ENCODE data around the gene DEDD2. TPM values are rescaled to one million over a fixed set of nuclear protein-coding genes. Genes with fewer than 3 reads are reported as not detected.

Gene DEDD2
- total RNA-seq, 1 donor from 2014 or later: 19.9 TPM

- no peak overlapping the region for H3K4me3 Mint-ChIP-seq (ENCODE audit: unreplicated experiment)
- no peaks in the 10 kb centered on the region for H3K4me1 Mint-ChIP-seq (ENCODE audit: low read depth)
- no peak for DNase-seq (ENCODE audit: low spot score)
- no peaks in the 10 kb centered on the region for H3K27me3 Mint-ChIP-seq (ENCODE audit: low read depth)
- H3K9me3 Mint-ChIP-seq (ENCODE audit: low read depth): no peaks in the 10 kb centered on the region
- H3K27ac Mint-ChIP-seq (ENCODE audit: unreplicated experiment): peak overlapping the region; percentile 61
- peaks cover 40% of the 10 kb centered on the region for H3K36me3 Mint-ChIP-seq (ENCODE audit: low read depth)
- TF ChIP-seq, protein P1, sequence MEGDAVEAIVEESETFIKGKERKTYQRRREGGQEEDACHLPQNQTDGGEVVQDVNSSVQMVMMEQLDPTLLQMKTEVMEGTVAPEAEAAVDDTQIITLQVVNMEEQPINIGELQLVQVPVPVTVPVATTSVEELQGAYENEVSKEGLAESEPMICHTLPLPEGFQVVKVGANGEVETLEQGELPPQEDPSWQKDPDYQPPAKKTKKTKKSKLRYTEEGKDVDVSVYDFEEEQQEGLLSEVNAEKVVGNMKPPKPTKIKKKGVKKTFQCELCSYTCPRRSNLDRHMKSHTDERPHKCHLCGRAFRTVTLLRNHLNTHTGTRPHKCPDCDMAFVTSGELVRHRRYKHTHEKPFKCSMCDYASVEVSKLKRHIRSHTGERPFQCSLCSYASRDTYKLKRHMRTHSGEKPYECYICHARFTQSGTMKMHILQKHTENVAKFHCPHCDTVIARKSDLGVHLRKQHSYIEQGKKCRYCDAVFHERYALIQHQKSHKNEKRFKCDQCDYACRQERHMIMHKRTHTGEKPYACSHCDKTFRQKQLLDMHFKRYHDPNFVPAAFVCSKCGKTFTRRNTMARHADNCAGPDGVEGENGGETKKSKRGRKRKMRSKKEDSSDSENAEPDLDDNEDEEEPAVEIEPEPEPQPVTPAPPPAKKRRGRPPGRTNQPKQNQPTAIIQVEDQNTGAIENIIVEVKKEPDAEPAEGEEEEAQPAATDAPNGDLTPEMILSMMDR (IDR thresholded peaks at IDR 0.05): no peak
These were observed 17.3 kb downstream of the DEDD2 start for GRCh38 chr19:42200116-42200715.

DNA sequence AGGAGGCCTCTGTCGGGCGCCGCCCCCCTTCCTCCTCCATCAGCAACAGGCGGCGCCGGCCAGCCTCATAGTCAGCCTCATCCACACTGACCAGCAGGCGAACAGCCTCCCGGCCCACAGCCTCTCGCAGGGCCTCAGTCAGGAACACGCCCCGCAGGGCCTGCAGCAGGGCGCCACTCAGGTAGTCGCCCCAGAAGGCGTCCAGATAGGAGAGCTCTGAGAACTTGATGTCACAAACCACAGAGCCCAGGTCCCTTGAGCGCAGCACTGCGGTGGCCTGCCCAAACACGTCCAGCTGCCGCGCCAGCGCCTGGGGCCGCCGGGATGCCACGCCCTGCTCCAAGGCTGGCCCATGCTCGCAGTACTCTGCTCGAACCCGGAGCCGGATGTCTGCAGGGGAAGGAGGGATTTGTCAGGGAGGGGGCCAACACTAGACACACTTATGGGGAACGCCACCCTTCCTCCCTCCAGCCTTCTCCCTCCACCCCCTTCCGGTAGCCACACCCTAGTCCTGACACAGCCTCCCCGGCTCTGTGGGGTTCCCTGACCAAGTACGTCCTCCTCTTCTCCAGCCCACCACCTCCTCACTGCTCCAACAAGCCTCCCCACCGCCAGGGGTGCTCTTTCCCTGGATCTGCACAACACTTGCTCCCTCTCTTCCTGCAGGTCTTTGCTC, 17.9 kb downstream of the DEDD2 start:
- Mint-ChIP-seq H3K27ac (ENCODE audit: unreplicated experiment) (peak overlapping the region; percentile 61), H3K36me3 (ENCODE audit: low read depth) (peaks cover 37% of the 10 kb centered on the region), H3K4me1 (ENCODE audit: low read depth) (no peaks in the 10 kb centered on the region)

DNA sequence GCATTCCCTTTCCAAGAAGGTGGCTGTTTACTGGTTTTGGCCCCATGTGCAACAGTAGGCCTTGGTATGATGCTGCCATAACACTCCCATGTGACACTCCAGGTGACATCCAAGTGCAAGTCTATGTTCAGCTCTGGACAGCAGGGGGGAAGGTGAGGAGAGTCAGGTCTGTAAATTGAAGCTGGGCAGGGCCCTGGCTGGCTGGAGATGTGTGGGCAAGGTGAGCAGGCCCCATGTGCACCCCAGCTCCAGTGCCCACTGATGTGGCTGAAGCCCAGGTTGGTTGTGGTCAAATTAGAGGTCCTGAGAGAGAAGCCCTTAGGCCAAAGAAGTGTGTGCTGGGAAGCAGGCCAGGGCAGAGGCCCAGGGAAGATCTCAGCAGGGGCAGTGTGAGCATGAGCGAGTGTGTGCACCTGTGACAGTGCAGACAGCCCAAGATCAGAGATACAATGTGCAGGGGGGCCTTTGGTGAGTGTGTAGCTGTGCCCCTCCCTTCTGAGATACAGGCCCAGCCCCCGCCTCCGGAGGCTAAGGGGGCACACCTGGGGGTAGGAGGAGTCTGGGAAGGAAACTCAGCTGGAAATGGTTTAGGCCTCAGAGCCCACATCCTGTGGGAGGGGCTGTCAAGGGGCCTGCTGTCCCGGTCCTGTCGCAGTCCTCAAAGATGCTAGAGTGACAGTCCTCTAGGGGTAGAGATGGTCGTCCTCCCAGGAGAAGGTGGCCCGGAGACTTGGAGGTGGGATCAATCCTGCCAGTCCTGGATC, 18.6 kb downstream of the DEDD2 start:
- TF ChIP-seq, protein P1 (IDR thresholded peaks at IDR 0.05): no peak
- Mint-ChIP-seq H3K36me3 (ENCODE audit: low read depth) (peaks cover 33% of the 10 kb centered on the region), H3K9me3 (ENCODE audit: low read depth) (peaks cover under 1% of the 10 kb centered on the region), H3K4me3 (ENCODE audit: unreplicated experiment) (no peak overlapping the region), H3K27me3 (ENCODE audit: low read depth) (no peaks in the 10 kb centered on the region), H3K27ac (ENCODE audit: unreplicated experiment) (no peak overlapping the region), H3K4me1 (ENCODE audit: low read depth) (no peaks in the 10 kb centered on the region)
- no peak for DNase-seq (ENCODE audit: low spot score)

More for the DNA sequence above, 17.9 kb downstream of the DEDD2 start:
- Mint-ChIP-seq H3K9me3 (ENCODE audit: low read depth) (no peaks in the 10 kb centered on the region), H3K4me3 (ENCODE audit: unreplicated experiment) (no peak overlapping the region), H3K27me3 (ENCODE audit: low read depth) (no peaks in the 10 kb centered on the region)
- TF ChIP-seq, protein P1 (IDR thresholded peaks at IDR 0.05): no peak
- DNase-seq (ENCODE audit: low spot score): no peak

DNA sequence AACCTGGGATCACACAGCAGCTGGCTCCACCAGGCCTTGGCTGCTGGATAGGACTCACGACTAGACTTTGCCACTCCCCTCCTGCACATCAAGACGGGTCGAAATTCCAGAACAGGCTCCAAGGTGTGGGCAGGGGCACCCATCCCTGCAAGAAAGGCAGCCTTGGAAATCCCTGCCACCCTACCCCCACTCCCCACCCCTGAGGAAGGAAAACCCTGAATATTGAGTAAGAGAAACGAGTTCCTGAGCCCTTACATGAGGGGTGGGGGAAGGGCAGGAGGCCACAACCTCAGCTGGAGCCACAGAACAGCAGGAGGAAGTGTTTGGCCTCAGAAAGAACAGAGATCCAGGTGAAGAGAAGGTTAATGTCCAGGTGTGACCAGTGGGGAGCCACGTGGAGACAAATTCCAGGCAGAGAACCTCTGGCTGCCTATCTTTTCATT, 20.1 kb downstream of the DEDD2 start:
- Mint-ChIP-seq H3K4me1 (ENCODE audit: low read depth) (no peaks in the 10 kb centered on the region), H3K27ac (ENCODE audit: unreplicated experiment) (no peak overlapping the region), H3K4me3 (ENCODE audit: unreplicated experiment) (no peak overlapping the region), H3K9me3 (ENCODE audit: low read depth) (peaks cover 7% of the 10 kb centered on the region), H3K27me3 (ENCODE audit: low read depth) (no peaks in the 10 kb centered on the region), H3K36me3 (ENCODE audit: low read depth) (peaks cover 31% of the 10 kb centered on the region)
- TF ChIP-seq, protein P1 (IDR thresholded peaks at IDR 0.05): no peak
- DNase-seq (ENCODE audit: low spot score): no peak
